Measurements from ENCODE around the gene COL4A4. TPM values are rescaled to one million over a fixed set of nuclear protein-coding genes. Genes with fewer than 3 reads are reported as not detected.

Gene COL4A4
- total RNA-seq, 1 experiment from 2014 or later, result 3.1 TPM

GRCh38 chr2:227124811-227125210 is 39.2 kb downstream of the COL4A4 start:
- ChIA-PET POLR2A (no interaction called here), CTCF (interaction anchor here (0.6 to 2.1 kb wide), 16 partner anchors 10 to 572 kb away, joined by 3 to 19 read pairs (median 3); partner anchors contain the start of gene MFF)
- DNase-seq (ENCODE audit: low spot score) (no peak), ATAC-seq (no peak)
- Mint-ChIP-seq H3K27ac (no peak overlapping the region), H3K4me3 (no peak overlapping the region), H3K36me3 (no peaks in the 10 kb centered on the region), H3K9me3 (no peaks in the 10 kb centered on the region), H3K4me1 (peaks cover 9% of the 10 kb centered on the region), H3K27me3 (ENCODE audit: low read depth) (no peaks in the 10 kb centered on the region)
- no peak for TF ChIP-seq ARID4B (CRISPR knock-in tag; IDR thresholded peaks at IDR 0.05; ENCODE audit: borderline replicate concordance)
- TF ChIP-seq ELF4 (CRISPR knock-in tag; IDR thresholded peaks at IDR 0.05; ENCODE audit: low read depth), result no peak
- TF ChIP-seq NFATC4 (CRISPR knock-in tag; IDR thresholded peaks at IDR 0.05), result no peak
- TF ChIP-seq SMAD4 (CRISPR knock-in tag; IDR thresholded peaks at IDR 0.05), result no peak
- no peak for TF ChIP-seq MLX (CRISPR knock-in tag; IDR thresholded peaks at IDR 0.05)
- no peak for TF ChIP-seq CREM (CRISPR knock-in tag; IDR thresholded peaks at IDR 0.05)
- TF ChIP-seq MAX (CRISPR knock-in tag; IDR thresholded peaks at IDR 0.05), result no peak
- no peak for TF ChIP-seq ZNF232 (CRISPR knock-in tag; IDR thresholded peaks at IDR 0.05)
- no peak for TF ChIP-seq ZNF416 (CRISPR knock-in tag; IDR thresholded peaks at IDR 0.05)
- TF ChIP-seq ZNF425 (CRISPR knock-in tag; conservative IDR thresholded peaks at IDR 0.05), result no peak
- TF ChIP-seq GRHL2 (CRISPR knock-in tag; IDR thresholded peaks at IDR 0.05; ENCODE audit: insufficient replicate concordance, severe bottlenecking), result no peak
- no peak for TF ChIP-seq ZBTB43 (CRISPR knock-in tag; IDR thresholded peaks at IDR 0.05)
- no peak for TF ChIP-seq CREB1 (CRISPR knock-in tag; IDR thresholded peaks at IDR 0.05)
- no peak for TF ChIP-seq NFYB (CRISPR knock-in tag; conservative IDR thresholded peaks at IDR 0.05; ENCODE audit: low read depth)
- no peak for TF ChIP-seq ZNF423 (CRISPR knock-in tag; IDR thresholded peaks at IDR 0.05)
- TF ChIP-seq USF1 (CRISPR knock-in tag; IDR thresholded peaks at IDR 0.05), result no peak

- ChIA-PET CTCF (no interaction called here), POLR2A (no interaction called here)
- H3K27me3 Mint-ChIP-seq (ENCODE audit: low read depth), result no peaks in the 10 kb centered on the region
- peaks cover 9% of the 10 kb centered on the region for H3K4me1 Mint-ChIP-seq
- no peak overlapping the region for H3K27ac Mint-ChIP-seq
- H3K9me3 Mint-ChIP-seq, result no peaks in the 10 kb centered on the region
- ATAC-seq (no peak), DNase-seq (ENCODE audit: low spot score) (no peak)
- H3K36me3 Mint-ChIP-seq, result no peaks in the 10 kb centered on the region
- no peak overlapping the region for H3K4me3 Mint-ChIP-seq
- TF ChIP-seq ZNF121 (CRISPR knock-in tag; IDR thresholded peaks at IDR 0.05) (no peak), NFYB (CRISPR knock-in tag; conservative IDR thresholded peaks at IDR 0.05; ENCODE audit: low read depth) (no peak), TP53 (CRISPR knock-in tag; IDR thresholded peaks at IDR 0.05) (no peak), E2F5 (CRISPR knock-in tag; IDR thresholded peaks at IDR 0.05) (no peak), OVOL2 (CRISPR knock-in tag; IDR thresholded peaks at IDR 0.05; ENCODE audit: borderline replicate concordance) (no peak), ESRRA (CRISPR knock-in tag; IDR thresholded peaks at IDR 0.05; ENCODE audit: borderline replicate concordance) (no peak), RELA (CRISPR knock-in tag; IDR thresholded peaks at IDR 0.05; ENCODE audit: borderline replicate concordance) (no peak), NR3C1 (CRISPR knock-in tag; conservative IDR thresholded peaks at IDR 0.05; ENCODE audit: low read depth) (no peak), TEAD1 (CRISPR knock-in tag; IDR thresholded peaks at IDR 0.05) (no peak), CREM (CRISPR knock-in tag; IDR thresholded peaks at IDR 0.05) (no peak), CTCF (IDR thresholded peaks at IDR 0.05) (no peak)
Observed at GRCh38 chr2:227123697-227124096, 40.3 kb downstream of the COL4A4 start.

Measured in WTC11 (cell line).